A549 (cell line): ENCODE data around the gene TRMU. TPM values are rescaled to one million over a fixed set of nuclear protein-coding genes. Genes with fewer than 3 reads are reported as not detected.

Experiments used
- ATAC-seq, 2 experiments: fragments of 200-7000 bp in 1 of 2; fragments of >200 bp in 1 of 2; cut with Nextera tagmentation in 1 of 2; cut with Tn5 transposase in 1 of 2; 3 replicates each; pipeline versions ENCODE4 v1.8.0 to v1.9.1; 2018 to 2020; ENCODE audit warnings: mild to moderate bottlenecking in 1 of 2, moderate library complexity in 1 of 2
- CTCF ChIA-PET: fragments of 300-600 bp; sonication (Branson Sonifier 250); formaldehyde crosslinking; extraction: SDS; loops from one replicate; lab custom pipeline; 2021; ENCODE audit warnings: antibody characterized with exemption, inconsistent platforms; lab: Yijun Ruan, JAX
- POLR2A ChIA-PET: fragments of 350-600 bp; formaldehyde crosslinking; extraction: SDS; loops from one replicate; lab custom pipeline; 2021; ENCODE audit warnings: antibody characterized with exemption, inconsistent platforms; lab: Yijun Ruan, JAX
- DNase-seq, 2 experiments: peaks; one replicate each; pipeline versions ENCODE4 v3.0.0 to v3.0.0-alpha.2; 2011 to 2016; ENCODE audit warnings: low read depth in 1 of 2, low spot score in 1 of 2
- FAIRE-seq: peaks from 2 replicates; lab custom pipeline; 2011; peaks lifted over from hg19 to GRCh38; lab: Jason Lieb, UNC
- H3K27ac ChIP-seq, 2 experiments: fragments of >200 bp; sonication (Bioruptor Twin); formaldehyde crosslinking; 3 replicates each; pipeline ENCODE4 v1.5.1; 2016 to 2017
- H3K4me1 ChIP-seq: fragments of >200 bp; sonication (Bioruptor Twin); formaldehyde crosslinking; 3 replicates; pipeline ENCODE4 v1.6.1; 2016
- H3K4me2 ChIP-seq: fragments of >200 bp; sonication (Bioruptor Twin); formaldehyde crosslinking; 3 replicates; pipeline ENCODE4 v1.6.1; 2016
- H3K4me3 ChIP-seq: fragments of >200 bp; sonication (Bioruptor Twin); formaldehyde crosslinking; 3 replicates; pipeline ENCODE4 v1.5.1; 2016
- H3K9me3 ChIP-seq: fragments of >200 bp; sonication (Bioruptor Twin); formaldehyde crosslinking; 3 replicates; pipeline ENCODE4 v1.6.1; 2016
- BCL3 ChIP-seq: fragments of >200 bp; sonication (Bioruptor Twin); formaldehyde crosslinking; IDR thresholded peaks from 3 replicates; pipeline ENCODE4 v1.6.1; 2016
- CBX8 ChIP-seq: fragments of 200-600 bp; sonication (generic); IDR thresholded peaks from 2 replicates; pipeline ENCODE4 v1.6.1; 2016
- E2F6 ChIP-seq: IDR thresholded peaks from 2 replicates; pipeline ENCODE4 v1.6.1; 2012; ENCODE audit warnings: low read depth, borderline replicate concordance
- HMGXB4 ChIP-seq: fragments of 250-450 bp; sonication (Bioruptor Pico); IDR thresholded peaks from 2 replicates; pipeline ENCODE4 v1.5.0; 2021; ENCODE audit warnings: mild to moderate bottlenecking, moderate library complexity, borderline replicate concordance
- MAFK ChIP-seq: fragments of 450-650 bp; IDR thresholded peaks from 2 replicates; pipeline ENCODE4 v1.6.1; 2014; ENCODE audit not compliant: partially characterized antibody
- MAX ChIP-seq: IDR thresholded peaks from 2 replicates; pipeline ENCODE4 v1.6.1; 2012
- MYC ChIP-seq: IDR thresholded peaks from 2 replicates; pipeline ENCODE4 v1.6.1; 2012; ENCODE audit warnings: mild to moderate bottlenecking, inconsistent platforms, low read length, improper control_type of control experiment, borderline replicate concordance
- NPAS2 ChIP-seq: fragments of 250-450 bp; sonication (Bioruptor Pico); IDR thresholded peaks from 2 replicates; pipeline ENCODE4 v1.8.0; 2022; ENCODE audit warnings: mild to moderate bottlenecking, moderate library complexity, borderline replicate concordance
- RAD21 ChIP-seq, 2 experiments: fragments of >200 bp in 1 of 2; sonication (Bioruptor Twin) in 1 of 2; formaldehyde crosslinking in 1 of 2; IDR thresholded peaks in 1 of 2; conservative IDR thresholded peaks in 1 of 2; 2 replicates in 1 of 2; 3 replicates in 1 of 2; pipeline ENCODE4 v1.6.1; 2012 to 2018; ENCODE audit warnings: inconsistent platforms in 1 of 2
- SREBF2 ChIP-seq: fragments of 450-650 bp; IDR thresholded peaks from 2 replicates; pipeline ENCODE4 v1.6.1; 2014; ENCODE audit warnings: mild to moderate bottlenecking, moderate library complexity
- TFCP2L1 ChIP-seq: fragments of 250-450 bp; sonication (Bioruptor Pico); IDR thresholded peaks from 2 replicates; pipeline ENCODE4 v1.5.0; 2021; ENCODE audit warnings: mild to moderate bottlenecking
- ZNF302 ChIP-seq: fragments of 250-450 bp; sonication (Bioruptor Pico); IDR thresholded peaks from 2 replicates; pipeline ENCODE4 v1.9.0; 2021; ENCODE audit warnings: inconsistent platforms, mild to moderate bottlenecking, moderate library complexity
- WGBS: methylation state at CpG from one replicate; pipeline ENCODE4 v1.1.6; 2017; ENCODE audit errors: missing lambda C conversion rate; 5-methylcytosine and 5-hydroxymethylcytosine counted together
- polyA plus RNA-seq, 4 experiments: library from polyadenylated mRNA; depleted of rRNA in 3 of 4; stranded (reverse); fragments of >200 nt; fragmentation: RNase III in 1 of 4; extraction: RNeasy Plus Mini Kit Qiagen cat#74134 plus additional on column Dnase treatment in 1 of 4; gene quantifications; 2 replicates in 3 of 4; 3 replicates in 1 of 4; pipeline ENCODE4 v1.2.3, GENCODE V29; 2011 to 2017
- TF ChIP-seq, protein P1 (sequence below): fragments of 150-350 bp; IDR thresholded peaks from 2 replicates; pipeline ENCODE4 v1.6.1; 2014; ENCODE audit warnings: low read depth, mild to moderate bottlenecking, low read length

The TRMU gene
- polyA plus RNA-seq, 2 of the 4 experiments (the other 2 are of a cell fraction), result 33.4 to 44.1 TPM

DNA sequence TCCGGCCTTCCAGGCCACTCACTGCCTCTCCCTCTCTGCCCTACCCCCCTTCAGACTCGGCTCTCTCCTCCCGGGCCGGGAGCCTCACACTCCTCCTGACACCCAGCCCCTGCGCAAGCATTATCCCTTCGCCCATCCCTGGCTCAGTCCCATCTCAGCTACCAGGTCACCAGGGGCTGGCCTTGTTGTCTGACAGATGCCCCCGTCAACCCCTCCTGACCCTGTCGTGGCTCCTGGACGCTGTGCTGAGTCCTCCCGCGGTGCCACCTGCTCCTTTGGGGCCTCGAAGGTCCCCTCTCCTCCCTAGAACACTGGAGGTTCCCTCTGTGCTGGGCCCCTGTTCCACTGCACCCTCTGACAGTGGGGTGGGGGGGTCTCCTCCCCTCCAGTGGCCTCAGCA lies 32.9 kb downstream of the TRMU start:
- TF ChIP-seq HMGXB4 (CRISPR knock-in tag) (no peak), ZNF302 (CRISPR knock-in tag) (no peak), MAFK (no peak), E2F6 (no peak), MYC (no peak), TFCP2L1 (CRISPR knock-in tag) (no peak), BCL3 (no peak)
- ATAC-seq, result peak; percentile 11 to 12; a peak in 2 of 6 replicates
- Histone ChIP-seq H3K4me3 (no peak overlapping the region), H3K4me2 (no peak overlapping the region), H3K4me1 (peaks cover 19% of the 10 kb centered on the region), H3K27ac (peak overlapping the region in 1 of 2 experiments; percentile 80; a peak in 3 of 6 replicates), H3K9me3 (no peaks in the 10 kb centered on the region)
- CTCF ChIA-PET, result interaction anchor here (0.6 to 7.8 kb wide), 36 partner anchors 10 to 337 kb away, joined by 3 to 171 read pairs (median 7); no protein-coding TSS in a partner anchor
- 86% methylated on average over 8 of the region's 12 CpGs for WGBS
- FAIRE-seq, result no peak
- no peak for DNase-seq
- POLR2A ChIA-PET, result interaction anchor here (0.7 to 1.3 kb wide), 3 partner anchors 160 to 173 kb away, joined by 3 to 8 read pairs (median 3); no protein-coding TSS in a partner anchor

DNA sequence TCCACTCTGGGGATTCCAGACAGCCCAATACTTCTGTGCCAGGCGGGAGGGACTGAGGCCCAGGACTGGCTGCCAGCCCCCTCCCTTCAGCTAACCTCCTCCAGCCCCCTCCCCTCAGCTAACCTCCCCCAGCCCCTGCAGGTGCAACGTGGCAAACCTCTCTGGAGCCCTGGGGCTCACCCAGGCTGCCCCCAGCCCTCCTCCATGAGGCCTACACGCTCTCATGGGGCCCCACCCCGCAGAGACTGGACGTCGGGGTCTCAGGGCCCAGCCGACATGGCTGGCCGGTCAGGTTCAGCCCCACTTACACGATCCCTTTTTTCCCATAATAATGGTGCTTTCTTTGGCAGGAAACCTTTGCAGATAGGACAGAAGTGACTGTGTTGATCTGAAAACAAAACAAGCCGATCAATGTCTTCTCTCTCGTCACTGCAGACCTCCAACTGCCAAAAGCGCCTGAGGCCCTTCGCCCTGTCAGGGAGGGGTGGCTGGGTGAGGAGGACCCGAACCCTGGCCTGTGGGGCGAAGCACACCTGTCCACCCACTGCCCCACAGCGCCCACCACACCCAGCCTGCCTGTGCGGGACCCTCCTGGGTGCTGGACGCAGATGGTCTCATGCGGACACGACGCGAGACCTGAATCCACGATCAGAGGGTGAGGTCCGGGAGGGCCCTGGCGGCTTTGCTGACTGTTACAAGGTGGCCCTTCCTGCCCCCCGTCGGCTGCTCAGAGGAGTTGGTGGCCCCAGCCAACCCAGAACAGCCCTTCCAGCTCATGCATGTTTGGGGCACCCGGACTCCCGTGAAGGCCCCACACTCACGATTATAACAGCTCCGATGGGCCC lies 33.6 kb downstream of the TRMU start:
- ChIA-PET POLR2A (no interaction called here), CTCF (interaction anchor here (1.0 to 7.8 kb wide), 8 partner anchors 12 to 183 kb away, joined by 3 to 171 read pairs (median 11); no protein-coding TSS in a partner anchor)
- Histone ChIP-seq H3K4me2 (no peak overlapping the region), H3K9me3 (no peaks in the 10 kb centered on the region), H3K4me3 (no peak overlapping the region), H3K27ac (peak overlapping the region in 1 of 2 experiments; percentile 80; a peak in 3 of 6 replicates), H3K4me1 (peaks cover 19% of the 10 kb centered on the region)
- FAIRE-seq (no peak), DNase-seq (no peak), ATAC-seq (no peak)
- TF ChIP-seq MAX, result no peak
- no peak for TF ChIP-seq NPAS2
- TF ChIP-seq ZNF302 (CRISPR knock-in tag), result no peak
- no peak for TF ChIP-seq CBX8
- TF ChIP-seq, protein P1, sequence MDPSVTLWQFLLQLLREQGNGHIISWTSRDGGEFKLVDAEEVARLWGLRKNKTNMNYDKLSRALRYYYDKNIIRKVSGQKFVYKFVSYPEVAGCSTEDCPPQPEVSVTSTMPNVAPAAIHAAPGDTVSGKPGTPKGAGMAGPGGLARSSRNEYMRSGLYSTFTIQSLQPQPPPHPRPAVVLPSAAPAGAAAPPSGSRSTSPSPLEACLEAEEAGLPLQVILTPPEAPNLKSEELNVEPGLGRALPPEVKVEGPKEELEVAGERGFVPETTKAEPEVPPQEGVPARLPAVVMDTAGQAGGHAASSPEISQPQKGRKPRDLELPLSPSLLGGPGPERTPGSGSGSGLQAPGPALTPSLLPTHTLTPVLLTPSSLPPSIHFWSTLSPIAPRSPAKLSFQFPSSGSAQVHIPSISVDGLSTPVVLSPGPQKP, result no peak
- no peak for TF ChIP-seq SREBF2
- TF ChIP-seq RAD21 (conservative IDR thresholded peaks at IDR 0.05 in 1 of 2, IDR thresholded peaks at IDR 0.05 in 1 of 2), result no peak
- 94% methylated on average over 15 of the region's 31 CpGs for WGBS
